GM19324 (cell line): ENCODE results near the gene DTNB.
A peak's percentile ranks its signal among the peaks of the same experiment; 100 is the strongest.
"Not testable (repeated sequence)": the region's sequence is repeated elsewhere in the genome, so short reads cannot be mapped to it uniquely, and the experiment has no call there.

ENCODE experiments used
- ATAC-seq: cut with Tn5 transposase; IDR thresholded peaks from one replicate; pipeline ENCODE4 v1.9.1; 2021; ENCODE audit warnings: mild to moderate bottlenecking, moderate library complexity; ENCODE audit not compliant: unreplicated experiment, low FRiP score

DTNB gene

GRCh38 chr2:25684577-25685473 is 11.4 kb upstream of the DTNB start:
- no peak for ATAC-seq

GRCh38 chr2:25682082-25682481 is 8.7 kb upstream of the DTNB start:
- ATAC-seq: no peak

GRCh38 chr2:25677877-25678276 is 4.5 kb upstream of the DTNB start:
- no peak for ATAC-seq

GRCh38 chr2:25674077-25674362 is 643 bp upstream of the DTNB start:
- no peak for ATAC-seq

GRCh38 chr2:25672494-25673299 is 680 bp downstream of the DTNB start:
- ATAC-seq: peak; percentile 56

GRCh38 chr2:25671622-25672021 is 1.8 kb downstream of the DTNB start:
- no peak for ATAC-seq

GRCh38 chr2:25669520-25669919 is 3.9 kb downstream of the DTNB start:
- ATAC-seq: no peak

GRCh38 chr2:25666218-25666617 is 7.2 kb downstream of the DTNB start:
- ATAC-seq: no peak

- ATAC-seq: not testable (repeated sequence)
These were observed 7.9 kb downstream of the DTNB start for GRCh38 chr2:25665429-25665828.

GRCh38 chr2:25664965-25665307 is 8.4 kb downstream of the DTNB start:
- ATAC-seq: no peak

- no peak for ATAC-seq
These were observed 9.0 kb downstream of the DTNB start for GRCh38 chr2:25664183-25664964.

GRCh38 chr2:25655316-25655715 is 18.1 kb downstream of the DTNB start:
- no peak for ATAC-seq

GRCh38 chr2:25654801-25655200 is 18.6 kb downstream of the DTNB start:
- ATAC-seq: no peak

GRCh38 chr2:25651782-25652455 is 21.5 kb downstream of the DTNB start:
- ATAC-seq: no peak

- no peak for ATAC-seq
These were observed 22.3 kb downstream of the DTNB start for GRCh38 chr2:25651066-25651465.

- no peak for ATAC-seq
These were observed 23.1 kb downstream of the DTNB start for GRCh38 chr2:25650256-25650655.

- ATAC-seq: no peak
These were observed 23.6 kb downstream of the DTNB start for GRCh38 chr2:25649786-25650185.

- ATAC-seq: no peak
These were observed 31.1 kb downstream of the DTNB start for GRCh38 chr2:25642298-25642697.

GRCh38 chr2:25639696-25640095 is 33.7 kb downstream of the DTNB start:
- no peak for ATAC-seq

- no peak for ATAC-seq
These were observed 34.2 kb downstream of the DTNB start for GRCh38 chr2:25639131-25639530.

- ATAC-seq: no peak
These were observed 37.6 kb downstream of the DTNB start for GRCh38 chr2:25635797-25636196.
